NCI-H1694 treated with DMSO at 0.1 percent for 48 hours (cell line): Measurements from ENCODE around the gene ATP8A2.

Source experiments
- DNase-seq: peaks from one replicate; lab custom pipeline; 2025; lab: John Stamatoyannopoulos, UW

The ATP8A2 gene

GRCh38 chr13:25731536-25731935 is 359.8 kb downstream of the ATP8A2 start:
- DNase-seq, result no peak

GRCh38 chr13:25732111-25732865 is 360.5 kb downstream of the ATP8A2 start:
- no peak for DNase-seq

- no peak for DNase-seq
Observed at GRCh38 chr13:25733001-25733491, 361.3 kb downstream of the ATP8A2 start.

- no peak for DNase-seq
Observed at GRCh38 chr13:25733696-25734435, 362.1 kb downstream of the ATP8A2 start.

- DNase-seq, result peak; percentile 75
Observed at GRCh38 chr13:25738342-25739196, 366.8 kb downstream of the ATP8A2 start.

- no peak for DNase-seq
Observed at GRCh38 chr13:25739376-25739775, 367.6 kb downstream of the ATP8A2 start.

GRCh38 chr13:25741796-25742195 is 370.0 kb downstream of the ATP8A2 start:
- no peak for DNase-seq

GRCh38 chr13:25742220-25742619 is 370.4 kb downstream of the ATP8A2 start:
- no peak for DNase-seq

- DNase-seq, result no peak
Observed at GRCh38 chr13:25743421-25743820, 371.6 kb downstream of the ATP8A2 start.

GRCh38 chr13:25744178-25744577 is 372.4 kb downstream of the ATP8A2 start:
- DNase-seq, result peak; percentile 8

GRCh38 chr13:25746131-25746530 is 374.4 kb downstream of the ATP8A2 start:
- no peak for DNase-seq

GRCh38 chr13:25752957-25753551 is 381.3 kb downstream of the ATP8A2 start:
- no peak for DNase-seq

GRCh38 chr13:25753976-25754375 is 382.2 kb downstream of the ATP8A2 start:
- DNase-seq, result no peak

GRCh38 chr13:25756251-25756650 is 384.5 kb downstream of the ATP8A2 start:
- DNase-seq, result no peak

GRCh38 chr13:25756912-25757311 is 385.1 kb downstream of the ATP8A2 start:
- DNase-seq, result no peak

GRCh38 chr13:25761041-25761440 is 389.3 kb downstream of the ATP8A2 start:
- DNase-seq, result no peak

GRCh38 chr13:25762281-25762680 is 390.5 kb downstream of the ATP8A2 start:
- DNase-seq, result no peak

GRCh38 chr13:25762795-25763377 is 391.1 kb downstream of the ATP8A2 start:
- DNase-seq, result no peak

GRCh38 chr13:25764378-25764777 is 392.6 kb downstream of the ATP8A2 start:
- no peak for DNase-seq

- DNase-seq, result no peak
Observed at GRCh38 chr13:25765266-25765665, 393.5 kb downstream of the ATP8A2 start.

- DNase-seq, result no peak
Observed at GRCh38 chr13:25766576-25766975, 394.8 kb downstream of the ATP8A2 start.

- no peak for DNase-seq
Observed at GRCh38 chr13:25766991-25767390, 395.2 kb downstream of the ATP8A2 start.
